Spleen (tissue), 11 donors: ENCODE measurements around the gene PUS10. TPM values are rescaled to one million over a fixed set of nuclear protein-coding genes. Genes with fewer than 3 reads are reported as not detected.
"Not testable (repeated sequence)": the region's sequence is repeated elsewhere in the genome, so short reads cannot be mapped to it uniquely, and the experiment has no call there.

Source experiments
- DNase-seq: peaks from one replicate; pipeline ENCODE4 v3.0.0-alpha.2; 2020
- H3K27ac ChIP-seq, 8 donors: fragments of 200-600 bp; sonication (generic) in 7 of 8; 1 replicate in 4 of 8; 2 replicates in 4 of 8; pipeline versions ENCODE4 v1.5.0 to v1.8.0; 2016 to 2021; ENCODE audit warnings: inconsistent platforms in 4 of 8, mild to moderate bottlenecking in 4 of 8, moderate library complexity in 1 of 8
- H3K27me3 ChIP-seq, 7 donors: fragments of 200-600 bp; sonication (generic) in 6 of 7; replicated peaks in 1 of 7; 1 replicate in 4 of 7; 2 replicates in 3 of 7; pipeline versions ENCODE4 v1.5.0 to v1.8.0; 2016 to 2021; ENCODE audit warnings: inconsistent platforms in 3 of 7, mild to moderate bottlenecking in 1 of 7
- H3K36me3 ChIP-seq, 6 donors: fragments of 200-600 bp; sonication (generic) in 5 of 6; 1 replicate in 4 of 6; 2 replicates in 2 of 6; pipeline versions ENCODE4 v1.5.0 to v1.8.0; 2016 to 2021; ENCODE audit warnings: inconsistent platforms in 2 of 6
- H3K4me1 ChIP-seq, 6 donors: fragments of 200-600 bp; sonication (generic) in 5 of 6; 1 replicate in 3 of 6; 2 replicates in 3 of 6; pipeline versions ENCODE4 v1.5.0 to v1.8.0; 2016 to 2021; ENCODE audit warnings: inconsistent platforms in 3 of 6
- H3K4me3 ChIP-seq, 8 donors: fragments of 200-600 bp; sonication (generic) in 7 of 8; 1 replicate in 4 of 8; 2 replicates in 4 of 8; pipeline versions ENCODE4 v1.5.0 to v1.8.0; 2016 to 2021; ENCODE audit warnings: inconsistent platforms in 4 of 8, mild to moderate bottlenecking in 4 of 8, moderate library complexity in 2 of 8
- H3K9me3 ChIP-seq, 8 donors: fragments of 200-600 bp; sonication (generic) in 7 of 8; 1 replicate in 4 of 8; 2 replicates in 4 of 8; pipeline versions ENCODE4 v1.5.0 to v1.8.0; 2016 to 2021; ENCODE audit warnings: inconsistent platforms in 4 of 8
- POLR2A ChIP-seq, 3 donors: fragments of 450-650 bp; IDR thresholded peaks; one replicate each; pipeline ENCODE4 v1.5.1; 2017; ENCODE audit warnings: antibody characterized with exemption in 3 of 3, mild to moderate bottlenecking in 1 of 3
- POLR2AphosphoS5 ChIP-seq, 3 donors: sonication (generic); formaldehyde crosslinking; IDR thresholded peaks; one replicate each; pipeline ENCODE4 v1.5.1; 2017; ENCODE audit warnings: antibody characterized with exemption in 3 of 3
- WGBS, 5 donors: extraction: QIAGEN DNeasy Blood & Tissue Kit in 3 of 5; methylation state at CpG; one replicate each; pipeline versions ENCODE4 v1.1.5 to v1.1.7; 2013 to 2018; 5-methylcytosine and 5-hydroxymethylcytosine counted together
- intact Hi-C: fragments of 100-400 bp; cut with DNase I; formaldehyde crosslinking; loops from one replicate; pipeline ENCODE4 v1.15.0; 2023; ENCODE audit warnings: low total_unique reads
- polyA plus RNA-seq, 3 donors: library from polyadenylated mRNA; stranded (reverse); fragments of 200-250 nt; gene quantifications; one replicate each; pipeline ENCODE4 v1.2.1, GENCODE V29; 2013
- total RNA-seq, 7 donors: library from RNA; depleted of rRNA in 3 of 7; stranded (reverse); fragments of >200 nt in 3 of 7; fragmentation: NEBNext Ultra II Directional in 4 of 7; extraction: Animal tissue kit (Norgen Biotek cat#: 25700) in 4 of 7; gene quantifications; one replicate each; pipeline versions ENCODE4 v1.1.0 to v1.2.1, GENCODE V29; 2016 to 2021
- TF ChIP-seq, protein P1 (sequence below), 11 experiments: fragments of 200-600 bp in 7 of 11; fragments of 450-650 bp in 4 of 11; sonication (generic) in 4 of 11; IDR thresholded peaks in 8 of 11; conservative IDR thresholded peaks in 3 of 11; 1 replicate in 7 of 11; 2 replicates in 4 of 11; pipeline versions ENCODE4 v1.4.0 to v1.8.0; 2016 to 2021; ENCODE audit warnings: antibody characterized with exemption in 11 of 11, inconsistent platforms in 4 of 11, mild to moderate bottlenecking in 1 of 11
- donor health status: healthy with polysubstance abuse.
- donor health status: DM: no; HTN: no; CAD: no; lungs with moderate emphysema.
- donor health status: DM: no; HTN: no; CAD: no.
- donor health status: Bipolar disorder and iron deficiency.
- donor health status: healthy.
- donor health status: DM: no; HTN: no; CAD: no.
- donor health status: DM: yes; HTN: yes; CAD: no.

Gene PUS10
- total and polyA plus RNA-seq, 10 donors, result 3.5 to 12.6 (median 6.4) TPM

DNA sequence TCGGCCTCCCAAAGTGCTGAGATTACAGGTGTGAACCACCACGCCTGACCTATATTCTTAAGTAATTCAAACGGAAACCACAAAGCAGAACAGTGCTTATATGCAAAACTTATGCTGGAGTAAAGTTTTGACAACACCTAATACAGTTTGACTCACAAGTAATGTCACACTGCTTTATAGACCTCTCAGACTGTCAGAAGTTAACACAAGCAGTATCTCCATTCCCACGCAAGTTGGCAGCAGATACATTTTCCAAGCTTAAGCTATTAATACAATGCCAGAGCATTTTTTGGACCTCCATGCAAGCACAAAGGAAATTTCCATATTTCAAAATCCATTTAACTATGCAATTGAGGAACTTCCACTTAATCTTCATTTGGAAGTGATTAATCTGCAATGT is 26.6 kb upstream of the PUS10 start:
- no peaks in the 10 kb centered on the region for H3K27me3 ChIP-seq
- H3K4me1 ChIP-seq, result peaks cover 4 to 26% (median 16%) of the 10 kb centered on the region in 6 donors
- TF ChIP-seq POLR2AphosphoS5 (IDR thresholded peaks at IDR 0.05), result no peak
- no peak for TF ChIP-seq POLR2A (IDR thresholded peaks at IDR 0.05)
- TF ChIP-seq, protein P1, sequence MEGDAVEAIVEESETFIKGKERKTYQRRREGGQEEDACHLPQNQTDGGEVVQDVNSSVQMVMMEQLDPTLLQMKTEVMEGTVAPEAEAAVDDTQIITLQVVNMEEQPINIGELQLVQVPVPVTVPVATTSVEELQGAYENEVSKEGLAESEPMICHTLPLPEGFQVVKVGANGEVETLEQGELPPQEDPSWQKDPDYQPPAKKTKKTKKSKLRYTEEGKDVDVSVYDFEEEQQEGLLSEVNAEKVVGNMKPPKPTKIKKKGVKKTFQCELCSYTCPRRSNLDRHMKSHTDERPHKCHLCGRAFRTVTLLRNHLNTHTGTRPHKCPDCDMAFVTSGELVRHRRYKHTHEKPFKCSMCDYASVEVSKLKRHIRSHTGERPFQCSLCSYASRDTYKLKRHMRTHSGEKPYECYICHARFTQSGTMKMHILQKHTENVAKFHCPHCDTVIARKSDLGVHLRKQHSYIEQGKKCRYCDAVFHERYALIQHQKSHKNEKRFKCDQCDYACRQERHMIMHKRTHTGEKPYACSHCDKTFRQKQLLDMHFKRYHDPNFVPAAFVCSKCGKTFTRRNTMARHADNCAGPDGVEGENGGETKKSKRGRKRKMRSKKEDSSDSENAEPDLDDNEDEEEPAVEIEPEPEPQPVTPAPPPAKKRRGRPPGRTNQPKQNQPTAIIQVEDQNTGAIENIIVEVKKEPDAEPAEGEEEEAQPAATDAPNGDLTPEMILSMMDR (IDR thresholded peaks at IDR 0.05 in 8 of 11, conservative IDR thresholded peaks at IDR 0.05 in 3 of 11), result no peak
- H3K9me3 ChIP-seq, result no peaks in the 10 kb centered on the region
- H3K4me3 ChIP-seq, result no peak overlapping the region
- no peak for DNase-seq
- intact Hi-C loops, result no loop called here
- 45 to 75% (median 55%) methylated on average over 4 of the region's 4 CpGs for WGBS, 5 donors
- peaks cover 0 to 54% (median 26%) of the 10 kb centered on the region in 6 donors for H3K36me3 ChIP-seq
- H3K27ac ChIP-seq, result peak overlapping the region in 2 of 8 donors; percentile 5 to 22

DNA sequence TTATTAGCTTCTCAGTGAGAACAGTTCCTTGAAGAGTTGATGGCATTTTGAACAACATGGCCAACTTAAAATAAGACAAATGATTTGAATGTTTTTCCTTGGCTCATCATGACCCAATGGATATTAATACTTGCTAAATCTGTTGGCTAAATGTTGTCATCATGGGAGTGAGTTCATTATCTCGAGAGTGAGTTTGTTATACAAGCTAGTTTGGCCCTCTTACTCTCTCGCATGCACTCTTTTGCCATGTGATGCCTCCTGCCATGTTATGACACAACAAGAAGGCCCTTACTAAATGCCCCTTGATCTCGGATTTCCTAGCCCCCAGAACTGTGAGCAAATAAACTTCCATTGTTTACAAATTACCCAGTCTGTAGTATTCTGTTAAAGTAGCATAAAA is 24.8 kb upstream of the PUS10 start:
- no peak for DNase-seq
- Histone ChIP-seq H3K9me3 (peaks cover 0 to 4% (median 0%) of the 10 kb centered on the region in 8 donors), H3K4me1 (peaks cover 4 to 26% (median 16%) of the 10 kb centered on the region in 6 donors), H3K36me3 (peaks cover 0 to 36% (median 10%) of the 10 kb centered on the region in 6 donors), H3K27me3 (no peaks in the 10 kb centered on the region), H3K27ac (no peak overlapping the region), H3K4me3 (no peak overlapping the region)
- TF ChIP-seq POLR2AphosphoS5 (IDR thresholded peaks at IDR 0.05) (no peak), POLR2A (IDR thresholded peaks at IDR 0.05) (no peak)
- TF ChIP-seq, protein P1 (IDR thresholded peaks at IDR 0.05 in 8 of 11, conservative IDR thresholded peaks at IDR 0.05 in 3 of 11), result no peak
- intact Hi-C loops, result no loop called here
- 89 to 98% (median 93%) methylated on average over 3 of the region's 3 CpGs for WGBS, 5 donors

DNA sequence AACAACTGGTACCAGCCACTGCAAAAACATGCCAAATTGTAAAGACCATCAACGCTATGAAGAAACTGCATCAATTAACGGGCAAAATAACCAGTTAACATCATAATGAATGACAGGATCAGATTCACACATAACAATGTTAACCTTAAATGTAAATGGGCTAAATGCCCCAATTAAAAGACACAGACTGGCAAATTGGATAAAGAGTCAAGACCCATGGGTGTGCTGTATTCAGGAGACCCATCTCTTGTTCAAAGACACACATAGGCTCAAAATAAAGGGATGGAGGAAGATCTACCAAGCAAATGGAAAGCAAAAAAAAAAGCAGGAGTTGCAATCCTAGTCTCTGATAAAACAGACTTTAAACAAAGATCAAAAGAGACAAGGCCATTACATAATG is 18.6 kb upstream of the PUS10 start:
- DNase-seq, H3K4me1 ChIP-seq, H3K27me3 ChIP-seq, H3K4me3 ChIP-seq, intact Hi-C loops, H3K9me3 ChIP-seq, H3K27ac ChIP-seq: not testable (repeated sequence)
- H3K36me3 ChIP-seq, result peaks cover 0 to 46% (median 35%) of the 10 kb centered on the region in 6 donors
- 98 to 100% (median 99%) methylated on average over 2 of the region's 2 CpGs for WGBS, 5 donors

DNA sequence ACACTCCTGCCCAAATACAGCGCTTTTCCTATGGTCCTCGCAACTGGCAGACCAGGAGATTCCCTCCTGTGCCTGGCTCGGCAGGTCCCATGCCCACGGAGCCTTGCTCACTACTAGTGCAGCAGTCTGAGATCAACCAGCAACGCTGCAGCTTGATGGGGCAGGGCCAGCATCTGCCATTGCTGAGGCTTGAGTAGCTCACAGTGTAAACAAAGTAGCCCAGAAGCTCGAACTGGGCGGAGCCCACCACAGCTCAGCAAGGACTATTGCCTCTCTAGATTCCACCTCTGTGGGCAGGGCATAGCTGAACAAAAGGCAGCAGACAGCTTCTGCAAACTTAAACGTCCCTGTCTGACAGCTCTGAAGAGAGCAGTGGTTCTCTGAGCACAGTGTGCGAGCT is 16.5 kb upstream of the PUS10 start:
- peaks cover 0 to 55% (median 41%) of the 10 kb centered on the region in 6 donors for H3K36me3 ChIP-seq
- intact Hi-C loops, H3K4me1 ChIP-seq, H3K4me3 ChIP-seq, H3K27me3 ChIP-seq, DNase-seq, H3K9me3 ChIP-seq, H3K27ac ChIP-seq: not testable (repeated sequence)
- 96 to 100% (median 97%) methylated on average over 5 to 9 of the region's 9 CpGs for whole genome bisulfite sequencing, 5 donors

DNA sequence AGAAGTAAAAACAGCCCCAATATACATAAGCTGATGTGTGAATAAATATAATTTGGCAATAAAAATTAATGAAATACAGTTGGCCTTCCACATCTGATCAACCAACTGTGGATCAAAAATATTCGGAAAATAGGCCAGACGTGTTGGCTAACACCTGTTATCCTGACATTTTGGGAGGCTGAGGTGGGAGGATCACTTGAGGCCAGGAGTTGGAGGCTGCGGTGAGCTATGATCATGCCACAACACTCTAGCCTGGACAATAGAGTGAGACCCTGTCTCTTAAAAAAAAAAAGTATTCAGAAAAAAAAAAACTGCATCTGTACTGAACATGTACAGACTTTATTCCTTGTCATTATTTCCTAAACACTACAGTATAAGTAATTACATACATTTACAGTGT is 11.5 kb upstream of the PUS10 start:
- peaks cover 0 to 16% (median 2%) of the 10 kb centered on the region in 6 donors for H3K4me1 ChIP-seq
- intact Hi-C loops, result no loop called here
- 97 to 99% (median 97%) methylated on average over 3 of the region's 3 CpGs for WGBS, 5 donors
- DNase-seq, result no peak
- H3K27me3 ChIP-seq, result no peaks in the 10 kb centered on the region
- no peaks in the 10 kb centered on the region for H3K9me3 ChIP-seq
- no peak overlapping the region for H3K4me3 ChIP-seq
- H3K36me3 ChIP-seq, result peaks cover 0 to 51% (median 31%) of the 10 kb centered on the region in 6 donors
- H3K27ac ChIP-seq, result no peak overlapping the region
- no peak for TF ChIP-seq POLR2AphosphoS5 (IDR thresholded peaks at IDR 0.05)
- TF ChIP-seq POLR2A (IDR thresholded peaks at IDR 0.05), result no peak
- TF ChIP-seq, protein P1 (IDR thresholded peaks at IDR 0.05 in 8 of 11, conservative IDR thresholded peaks at IDR 0.05 in 3 of 11), result no peak
